Measurements from ENCODE around the gene MDM1. TPM values are rescaled to one million over a fixed set of nuclear protein-coding genes. Genes with fewer than 3 reads are reported as not detected.

Gene MDM1
- total and polyA plus RNA-seq, 2 of the 13 experiments (the other 11 are each of a cell fraction or from before 2014, with no cell fraction given): 4.6 to 15.2 TPM

- DNase-seq (ENCODE audit: low spot score): no peak
Observed at GRCh38 chr12:68247785-68248184, 84.4 kb downstream of the MDM1 start.

GRCh38 chr12:68246350-68246749, 85.8 kb downstream of the MDM1 start:
- DNase-seq (ENCODE audit: low spot score) (no peak), FAIRE-seq (no peak), ATAC-seq (peak; percentile 44; the same call in 2 of the 3 replicates)
- ChIA-PET CTCF (ENCODE audit: low intra/inter-chr PET ratio, low total read pairs) (no interaction called here), POLR2A (no interaction called here)
- WGBS (ENCODE audit: low lambda C conversion rate): 25% methylated on average over 4 of the region's 6 CpGs
- Histone ChIP-seq H3K27ac (ENCODE audit: extremely low read length, insufficient read depth, low read length) (no peak overlapping the region), H3K27me3 (ENCODE audit: control insufficient read depth in 1 of 2, insufficient read depth in 2 of 2, low read length in 2 of 2) (peaks cover 0 to 5% of the 10 kb centered on the region in 2 experiments; a peak in 1 of 5 replicates), H3K4me1 (ENCODE audit: insufficient read depth, low read length) (no peaks in the 10 kb centered on the region), H3K9ac (ENCODE audit: insufficient read depth, low read depth, low read length) (no peak overlapping the region), H2AFZ (ENCODE audit: low read length) (no peak overlapping the region), H3K79me2 (ENCODE audit: insufficient read depth, low read length) (no peaks in the 10 kb centered on the region), H3K4me2 (ENCODE audit: low read depth, low read length) (no peak overlapping the region), H4K20me1 (ENCODE audit: insufficient read depth, low read length) (no peaks in the 10 kb centered on the region), H3K9me3 (ENCODE audit: low read length) (no peaks in the 10 kb centered on the region), H3K4me3 (replicated peaks in 1 of 3; ENCODE audit: insufficient read depth in 1 of 3, low read depth in 2 of 3, low read length in 3 of 3) (no peak overlapping the region), H3K36me3 (replicated peaks in 1 of 2; ENCODE audit: control insufficient read depth in 1 of 2, insufficient read depth in 2 of 2, low read length in 2 of 2) (no peaks in the 10 kb centered on the region)
- in situ Hi-C loops (cut with HindIII; ENCODE audit: extremely low pct_ligation_motif_present, low pct_unique_long_range_greater_than_20kb): no loop called here
- no peak for TF ChIP-seq MTERF4 (CRISPR knock-in tag; IDR thresholded peaks at IDR 0.05)
- TF ChIP-seq ZNF766 (CRISPR knock-in tag; IDR thresholded peaks at IDR 0.05; ENCODE audit: borderline replicate concordance): no peak
- TF ChIP-seq CHD4 (IDR thresholded peaks at IDR 0.05; ENCODE audit: borderline replicate concordance, low read length): no peak
- no peak for TF ChIP-seq NR2F2 (IDR thresholded peaks at IDR 0.05; ENCODE audit: borderline replicate concordance, low read depth)
- BruUV-seq (replicated peaks): no TSS peak
- intact Hi-C loops (cut with micrococcal nuclease; ENCODE audit: unreplicated experiment): no loop called here

More at GRCh38 chr12:68247785-68248184, 84.4 kb downstream of the MDM1 start:
- no TSS peak for BruUV-seq (replicated peaks)
- no peak for ATAC-seq
- Histone ChIP-seq H4K20me1 (ENCODE audit: insufficient read depth, low read length) (no peaks in the 10 kb centered on the region), H3K9me3 (ENCODE audit: low read length) (no peaks in the 10 kb centered on the region), H3K27ac (ENCODE audit: extremely low read length, insufficient read depth, low read length) (no peak overlapping the region), H3K79me2 (ENCODE audit: insufficient read depth, low read length) (no peaks in the 10 kb centered on the region), H3K4me3 (replicated peaks in 1 of 3; ENCODE audit: insufficient read depth in 1 of 3, low read depth in 2 of 3, low read length in 3 of 3) (no peak overlapping the region), H3K36me3 (replicated peaks in 1 of 2; ENCODE audit: control insufficient read depth in 1 of 2, insufficient read depth in 2 of 2, low read length in 2 of 2) (no peaks in the 10 kb centered on the region), H3K4me2 (ENCODE audit: low read depth, low read length) (no peak overlapping the region), H2AFZ (ENCODE audit: low read length) (no peak overlapping the region), H3K9ac (ENCODE audit: insufficient read depth, low read depth, low read length) (no peak overlapping the region), H3K27me3 (ENCODE audit: control insufficient read depth in 1 of 2, insufficient read depth in 2 of 2, low read length in 2 of 2) (peaks cover 0 to 13% of the 10 kb centered on the region in 2 experiments; a peak in 1 of 5 replicates), H3K4me1 (ENCODE audit: insufficient read depth, low read length) (no peaks in the 10 kb centered on the region)
- in situ Hi-C loops (cut with HindIII; ENCODE audit: extremely low pct_ligation_motif_present, low pct_unique_long_range_greater_than_20kb) (no loop called here), intact Hi-C loops (cut with micrococcal nuclease; ENCODE audit: unreplicated experiment) (no loop called here)
- FAIRE-seq: no peak
- ChIA-PET POLR2A (no interaction called here), CTCF (ENCODE audit: low intra/inter-chr PET ratio, low total read pairs) (no interaction called here)
- TF ChIP-seq MAFF (IDR thresholded peaks at IDR 0.05; ENCODE audit: low read depth, low read length): peak; percentile 54; the same call in 1 of the 2 replicates
- TF ChIP-seq MAFK (conservative IDR thresholded peaks at IDR 0.05 in 1 of 2, IDR thresholded peaks at IDR 0.05 in 1 of 2; ENCODE audit: low read length in 2 of 2): peak; percentile 64 to 74
- no peak for TF ChIP-seq DRAP1 (CRISPR knock-in tag; IDR thresholded peaks at IDR 0.05)
